Hepatocyte (in vitro differentiated cells): Measurements from ENCODE around the gene RGPD8. TPM values are rescaled to one million over a fixed set of nuclear protein-coding genes. Genes with fewer than 3 reads are reported as not detected.
A peak's percentile ranks its signal among the peaks of the same experiment; 100 is the strongest.
"Not testable (repeated sequence)": the region's sequence is repeated elsewhere in the genome, so short reads cannot be mapped to it uniquely, and the experiment has no call there.

Experiments used
- DNase-seq: peaks from one replicate; pipeline ENCODE4 v3.0.0-alpha.2; 2016; ENCODE audit warnings: low spot score
- H2AFZ ChIP-seq: fragments of 200-600 bp; sonication (generic); 2 replicates; pipeline ENCODE4 v1.6.0; 2016; ENCODE audit warnings: antibody characterized with exemption, mild to moderate bottlenecking
- H3K27ac ChIP-seq: fragments of 200-600 bp; sonication (generic); 2 replicates; pipeline ENCODE4 v1.5.1; 2016; ENCODE audit warnings: mild to moderate bottlenecking
- H3K27me3 ChIP-seq: fragments of 200-600 bp; sonication (generic); 2 replicates; pipeline ENCODE4 v1.6.1; 2016
- H3K36me3 ChIP-seq: fragments of 200-600 bp; sonication (generic); replicated peaks from 2 replicates; pipeline ENCODE4 v1.5.1; 2016; ENCODE audit warnings: low read depth; ENCODE audit not compliant: insufficient read depth
- H3K4me1 ChIP-seq: fragments of 200-600 bp; sonication (generic); 2 replicates; pipeline ENCODE4 v1.5.1; 2016; ENCODE audit warnings: mild to moderate bottlenecking, moderate library complexity; ENCODE audit not compliant: insufficient read depth
- H3K4me2 ChIP-seq: fragments of 200-600 bp; sonication (generic); 2 replicates; pipeline ENCODE4 v1.6.0; 2016
- H3K4me3 ChIP-seq: fragments of 200-600 bp; sonication (generic); 2 replicates; pipeline ENCODE4 v1.5.1; 2016; ENCODE audit warnings: mild to moderate bottlenecking
- H3K79me2 ChIP-seq: fragments of 200-600 bp; sonication (generic); 2 replicates; pipeline ENCODE4 v1.6.0; 2017; ENCODE audit warnings: mild to moderate bottlenecking
- H3K9me2 ChIP-seq: fragments of 200-600 bp; sonication (generic); replicated peaks from 2 replicates; pipeline ENCODE4 v1.6.0; 2017; ENCODE audit warnings: mild to moderate bottlenecking; ENCODE audit not compliant: insufficient read depth
- H3K9me3 ChIP-seq: fragments of 200-600 bp; sonication (generic); 2 replicates; pipeline ENCODE4 v1.5.1; 2016; ENCODE audit warnings: low read depth, mild to moderate bottlenecking
- H4K20me1 ChIP-seq: fragments of 200-600 bp; sonication (generic); 2 replicates; pipeline ENCODE4 v1.6.0; 2016; ENCODE audit warnings: mild to moderate bottlenecking; ENCODE audit not compliant: insufficient read depth, poor library complexity, severe bottlenecking
- EZH2 ChIP-seq: fragments of 200-600 bp; sonication (generic); IDR thresholded peaks from 2 replicates; pipeline ENCODE4 v1.6.1; 2016; ENCODE audit warnings: antibody characterized with exemption, mild to moderate bottlenecking, borderline replicate concordance
- EZH2phosphoT487 ChIP-seq: fragments of 200-600 bp; sonication (generic); IDR thresholded peaks from one replicate; pipeline ENCODE4 v1.6.1; 2018; ENCODE audit warnings: antibody characterized with exemption, mild to moderate bottlenecking, low read depth, moderate library complexity; ENCODE audit not compliant: unreplicated experiment, severe bottlenecking
- WGBS: methylation state at CpG from one replicate; pipeline ENCODE4 v1.1.6; 2016; ENCODE audit warnings: low lambda C conversion rate; ENCODE audit errors: missing lambda C conversion rate; 5-methylcytosine and 5-hydroxymethylcytosine counted together
- polyA plus RNA-seq: library from polyadenylated mRNA; unstranded; fragments of >200 nt; fragmentation: Nextera tagmentation; extraction: Ambion mirVana; gene quantifications from 2 replicates; pipeline ENCODE4 v1.2.1, GENCODE V29; 2016
- total RNA-seq: library from RNA; depleted of rRNA; stranded (reverse); fragments of >200 nt; gene quantifications from 2 replicates; pipeline ENCODE4 v1.2.3, GENCODE V29; 2014
- TF ChIP-seq, protein P1 (sequence below): fragments of 200-600 bp; sonication (generic); IDR thresholded peaks from 2 replicates; pipeline ENCODE4 v1.5.1; 2016; ENCODE audit warnings: antibody characterized with exemption, mild to moderate bottlenecking; ENCODE audit not compliant: poor library complexity

Gene RGPD8
- total and polyA plus RNA-seq, 2 experiments from 2014 or later = 1.0 to 17.4 TPM

DNA sequence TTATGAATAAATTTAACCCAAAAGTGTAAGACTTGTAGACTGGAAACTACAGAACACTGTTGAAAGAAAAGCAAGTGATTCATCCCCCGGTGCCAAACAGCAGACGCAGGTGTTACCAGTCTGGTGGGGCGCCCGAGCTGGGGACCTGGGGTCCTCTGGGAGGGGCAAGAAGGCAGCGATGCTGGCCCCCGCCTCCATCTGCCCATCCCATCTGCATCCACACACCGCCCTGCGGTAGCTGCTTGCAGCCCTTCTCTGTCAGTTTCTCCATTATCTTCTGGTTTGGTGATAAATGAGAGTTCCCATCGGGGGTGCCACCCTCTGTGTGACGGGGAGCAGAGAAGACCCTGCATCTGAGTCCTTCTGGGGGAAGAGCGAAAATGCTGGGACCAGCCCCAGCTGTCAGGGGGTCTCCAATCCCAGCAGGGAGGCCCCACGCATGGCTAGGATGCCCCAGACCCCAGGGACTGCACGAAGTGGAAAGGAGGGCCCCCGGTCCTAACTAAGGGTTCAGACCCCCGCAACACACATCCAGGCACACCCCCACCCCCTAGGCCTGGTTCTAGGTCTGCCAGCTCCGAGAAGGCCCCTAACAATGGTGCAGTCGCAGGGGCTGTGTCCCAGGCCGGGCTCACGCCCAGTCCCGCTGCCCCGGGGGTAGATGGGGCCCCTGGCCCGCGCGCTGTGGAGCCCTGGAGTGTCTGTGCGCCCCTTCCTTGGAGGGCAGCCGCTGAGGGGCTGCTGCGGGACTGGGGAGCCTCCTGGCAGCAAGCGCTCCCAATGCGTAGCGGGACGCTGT is 686 bp upstream of the RGPD8 start:
- Histone ChIP-seq H3K9me2 (no peaks in the 10 kb centered on the region), H2AFZ (no peak overlapping the region), H3K4me2 (no peak overlapping the region), H3K27me3 (no peaks in the 10 kb centered on the region), H3K4me3 (no peak overlapping the region), H3K79me2 (no peaks in the 10 kb centered on the region), H3K9me3 (no peaks in the 10 kb centered on the region), H3K27ac (no peak overlapping the region), H3K4me1 (no peaks in the 10 kb centered on the region), H4K20me1 (no peaks in the 10 kb centered on the region), H3K36me3 (no peaks in the 10 kb centered on the region)
- 90% methylated on average over 26 of the region's 31 CpGs for WGBS
- TF ChIP-seq, protein P1, sequence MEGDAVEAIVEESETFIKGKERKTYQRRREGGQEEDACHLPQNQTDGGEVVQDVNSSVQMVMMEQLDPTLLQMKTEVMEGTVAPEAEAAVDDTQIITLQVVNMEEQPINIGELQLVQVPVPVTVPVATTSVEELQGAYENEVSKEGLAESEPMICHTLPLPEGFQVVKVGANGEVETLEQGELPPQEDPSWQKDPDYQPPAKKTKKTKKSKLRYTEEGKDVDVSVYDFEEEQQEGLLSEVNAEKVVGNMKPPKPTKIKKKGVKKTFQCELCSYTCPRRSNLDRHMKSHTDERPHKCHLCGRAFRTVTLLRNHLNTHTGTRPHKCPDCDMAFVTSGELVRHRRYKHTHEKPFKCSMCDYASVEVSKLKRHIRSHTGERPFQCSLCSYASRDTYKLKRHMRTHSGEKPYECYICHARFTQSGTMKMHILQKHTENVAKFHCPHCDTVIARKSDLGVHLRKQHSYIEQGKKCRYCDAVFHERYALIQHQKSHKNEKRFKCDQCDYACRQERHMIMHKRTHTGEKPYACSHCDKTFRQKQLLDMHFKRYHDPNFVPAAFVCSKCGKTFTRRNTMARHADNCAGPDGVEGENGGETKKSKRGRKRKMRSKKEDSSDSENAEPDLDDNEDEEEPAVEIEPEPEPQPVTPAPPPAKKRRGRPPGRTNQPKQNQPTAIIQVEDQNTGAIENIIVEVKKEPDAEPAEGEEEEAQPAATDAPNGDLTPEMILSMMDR = no peak
- no peak for TF ChIP-seq EZH2
- no peak for TF ChIP-seq EZH2phosphoT487
- DNase-seq = no peak

DNA sequence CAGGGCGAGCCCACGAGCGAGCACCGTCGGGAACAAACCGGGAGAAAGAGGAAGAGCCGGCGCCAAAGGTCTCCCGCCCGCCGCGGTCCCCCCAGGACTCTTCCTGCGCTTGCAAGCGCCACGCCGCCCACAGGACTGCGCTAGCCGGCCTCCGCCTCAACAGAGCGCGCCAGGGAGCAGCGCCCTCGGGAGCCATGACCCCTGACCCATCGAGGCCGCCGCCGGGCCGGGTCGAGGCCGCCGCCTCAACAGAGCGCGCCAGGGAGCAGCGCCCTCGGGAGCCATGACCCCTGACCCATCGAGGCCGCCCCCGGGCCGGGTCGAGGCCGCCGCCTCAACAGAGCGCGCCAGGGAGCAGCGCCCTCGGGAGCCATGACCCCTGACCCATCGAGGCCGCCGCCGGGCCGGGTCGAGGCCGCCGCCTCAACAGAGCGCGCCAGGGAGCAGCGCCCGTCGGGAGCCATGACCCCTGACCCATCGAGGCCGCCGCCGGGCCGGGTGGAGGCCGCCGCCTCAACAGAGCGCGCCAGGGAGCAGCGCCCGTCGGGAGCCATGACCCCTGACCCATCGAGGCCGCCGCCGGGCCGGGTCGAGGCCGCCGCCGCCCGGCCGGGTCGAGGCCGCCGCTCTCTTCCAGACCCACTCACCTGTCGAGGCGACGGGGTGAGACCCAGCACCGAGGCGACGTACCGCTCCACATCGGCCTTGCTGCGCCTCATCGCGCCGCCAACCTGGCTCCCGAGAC is 538 bp downstream of the RGPD8 start:
- H3K9me2 ChIP-seq, H3K27ac ChIP-seq, H3K27me3 ChIP-seq, H3K36me3 ChIP-seq, H3K79me2 ChIP-seq, DNase-seq, H3K4me3 ChIP-seq, H3K9me3 ChIP-seq, H3K4me1 ChIP-seq, H4K20me1 ChIP-seq: not testable (repeated sequence)
- peak overlapping the region; percentile 73 for H3K4me2 ChIP-seq
- 10% methylated on average over 6 of the region's 98 CpGs for WGBS
- peak overlapping the region; percentile 78 for H2AFZ ChIP-seq

- H3K27me3 ChIP-seq, H3K79me2 ChIP-seq, H3K27ac ChIP-seq, H4K20me1 ChIP-seq, H3K4me3 ChIP-seq, H2AFZ ChIP-seq, H3K9me2 ChIP-seq, DNase-seq, H3K9me3 ChIP-seq, H3K4me2 ChIP-seq, H3K4me1 ChIP-seq, H3K36me3 ChIP-seq: not testable (repeated sequence)
- WGBS = 95% methylated on average over 13 of the region's 22 CpGs
These were observed 1.1 kb downstream of the RGPD8 start for GRCh38 chr2:112432390-112432734.

- H3K27me3 ChIP-seq, H4K20me1 ChIP-seq, H3K4me3 ChIP-seq, H3K27ac ChIP-seq, H3K4me2 ChIP-seq, H3K4me1 ChIP-seq, H2AFZ ChIP-seq, H3K79me2 ChIP-seq, DNase-seq, H3K9me3 ChIP-seq, H3K36me3 ChIP-seq, H3K9me2 ChIP-seq: not testable (repeated sequence)
- WGBS = 96% methylated on average over 21 of the region's 21 CpGs
These were observed 1.7 kb downstream of the RGPD8 start for GRCh38 chr2:112431587-112432295.

GRCh38 chr2:112424553-112424952 is 8.9 kb downstream of the RGPD8 start:
- 100% methylated on average over 2 of the region's 3 CpGs for WGBS
- not testable (repeated sequence) for H3K79me2 ChIP-seq, H4K20me1 ChIP-seq

More at GRCh38 chr2:112424553-112424952, 8.9 kb downstream of the RGPD8 start:
- not testable (repeated sequence) for H3K27me3 ChIP-seq, H2AFZ ChIP-seq, DNase-seq, H3K4me3 ChIP-seq, H3K9me2 ChIP-seq, H3K4me1 ChIP-seq, H3K9me3 ChIP-seq, H3K4me2 ChIP-seq, H3K36me3 ChIP-seq, H3K27ac ChIP-seq
